DMS153 treated with DMSO at 0.1 percent for 48 hours (cell line): ENCODE results near the gene RBFOX2.

Experiments used
- DNase-seq: peaks from one replicate; lab custom pipeline; 2025; ENCODE audit not compliant: unreplicated experiment; lab: John Stamatoyannopoulos, UW

Gene RBFOX2

DNA sequence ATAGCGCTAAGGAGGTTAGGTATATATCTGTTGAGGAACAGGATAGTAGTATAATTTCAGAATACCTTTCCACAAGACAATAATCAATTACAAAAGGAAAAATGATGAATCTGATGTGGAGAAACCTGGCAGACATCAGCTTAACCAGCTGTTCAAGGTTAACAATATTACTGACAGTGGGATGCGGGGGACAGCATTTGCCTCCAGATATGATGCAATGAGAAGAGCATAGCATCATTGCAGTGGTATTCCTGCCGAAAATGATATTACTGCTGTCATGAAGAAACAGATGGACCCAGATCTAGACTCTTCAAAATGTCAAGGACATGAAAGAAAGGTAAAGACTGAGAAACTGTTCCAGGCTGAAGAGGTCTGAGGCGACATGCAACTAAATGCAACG is 49.7 kb downstream of the RBFOX2 start:
- no peak for DNase-seq

DNA sequence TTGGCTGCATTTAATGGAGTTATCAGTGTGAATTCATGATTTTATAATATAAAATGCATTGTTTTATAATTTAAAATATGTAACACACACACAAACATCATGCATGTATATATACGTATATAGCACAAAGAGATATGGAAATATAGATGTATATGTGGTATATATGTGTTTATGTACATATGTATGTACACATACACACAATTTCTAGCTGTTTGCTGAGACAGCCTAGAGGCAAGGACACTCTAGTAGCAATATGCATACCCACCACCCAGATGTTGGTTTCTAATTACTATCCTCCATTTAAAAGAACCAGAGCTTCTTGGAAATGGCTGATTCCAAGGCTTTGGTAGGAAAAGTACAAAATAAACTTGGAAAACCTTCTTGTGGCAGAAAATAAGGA is 50.4 kb downstream of the RBFOX2 start:
- DNase-seq = no peak

DNA sequence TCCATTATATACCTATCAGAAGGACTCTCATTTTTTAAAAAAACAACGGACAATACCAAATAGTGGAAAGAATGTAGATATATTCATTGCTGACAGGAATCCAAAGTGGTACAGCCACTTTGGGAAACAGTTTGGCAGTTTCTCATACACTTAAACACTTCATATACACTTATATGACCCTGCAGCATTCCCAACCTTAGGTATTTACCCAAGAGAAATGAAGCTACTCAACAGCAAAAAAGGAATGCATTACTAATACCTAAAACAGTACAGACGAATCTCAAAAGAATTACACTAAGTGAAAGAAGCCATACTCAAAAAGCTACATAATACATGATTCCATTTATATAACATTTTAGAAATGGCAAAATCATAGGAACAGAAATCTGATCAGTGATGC is 51.5 kb downstream of the RBFOX2 start:
- no peak for DNase-seq

DNA sequence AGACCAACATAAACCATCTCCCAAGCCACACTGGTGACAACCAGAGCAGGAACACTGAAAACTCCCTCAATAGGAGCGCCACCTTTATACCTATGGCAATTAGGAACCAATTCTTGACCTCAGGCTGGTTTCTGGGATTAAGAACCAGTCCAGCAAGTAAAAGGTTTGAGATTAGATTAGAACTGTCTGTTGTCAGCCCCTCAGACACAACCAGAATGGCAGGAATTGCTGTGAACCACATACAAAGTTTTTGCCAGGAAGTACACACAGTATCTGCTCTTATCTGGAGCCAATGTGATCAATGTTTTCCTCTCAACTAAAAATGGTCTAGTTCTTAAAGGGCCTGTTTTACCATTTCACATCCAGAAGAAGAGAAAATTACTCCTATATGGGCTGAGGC is 55.2 kb downstream of the RBFOX2 start:
- DNase-seq = no peak

DNA sequence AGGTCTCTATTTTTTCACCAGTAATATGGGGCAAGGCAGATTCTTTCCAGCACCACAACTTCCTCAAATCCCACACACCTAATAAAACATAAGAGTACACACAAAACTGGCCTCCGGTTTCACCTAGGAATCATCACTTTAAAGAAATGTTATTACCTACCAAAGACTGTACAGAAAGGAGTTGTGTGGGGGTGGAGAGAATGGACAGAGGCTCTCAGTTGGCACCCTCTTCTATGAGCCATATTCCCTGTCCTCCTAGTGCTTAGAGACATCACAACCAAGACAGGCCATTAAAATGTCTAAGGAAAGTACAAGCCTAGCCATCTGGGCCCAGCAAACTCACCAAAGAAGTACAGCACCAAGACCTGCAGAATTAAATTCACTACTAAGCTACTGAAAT is 56.1 kb downstream of the RBFOX2 start:
- no peak for DNase-seq

DNA sequence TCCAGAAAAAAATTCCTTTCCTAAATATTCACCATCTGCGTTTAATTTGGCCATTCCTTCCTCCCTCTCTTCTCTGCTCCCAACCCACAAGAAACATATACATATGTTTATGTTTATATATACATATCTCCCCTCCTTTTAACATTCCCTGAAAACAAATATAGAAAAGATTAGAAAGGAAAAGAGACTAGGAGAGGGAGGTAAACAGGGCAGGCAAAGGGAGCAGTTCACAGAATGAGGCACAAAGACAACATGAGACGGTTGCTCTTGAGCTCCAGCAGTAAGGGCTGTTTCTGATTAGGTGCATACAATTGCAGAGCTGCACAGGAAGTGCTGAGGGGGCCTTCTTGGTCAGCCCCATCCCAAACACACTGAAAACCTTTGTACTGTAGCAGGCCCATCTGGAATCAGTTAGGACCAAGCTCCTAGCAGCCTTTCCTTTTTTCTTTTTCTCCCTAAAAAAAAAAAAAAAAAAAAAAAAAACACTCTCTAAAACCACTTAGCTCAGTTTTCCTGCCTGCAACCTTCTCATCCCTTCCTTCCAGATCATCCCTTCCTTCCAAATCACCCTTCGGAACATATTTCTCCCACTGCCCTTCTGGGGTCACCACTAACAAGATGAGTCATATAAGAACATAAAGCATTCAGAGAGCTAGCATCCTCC is 57.0 kb downstream of the RBFOX2 start:
- DNase-seq = peak; percentile 72

DNA sequence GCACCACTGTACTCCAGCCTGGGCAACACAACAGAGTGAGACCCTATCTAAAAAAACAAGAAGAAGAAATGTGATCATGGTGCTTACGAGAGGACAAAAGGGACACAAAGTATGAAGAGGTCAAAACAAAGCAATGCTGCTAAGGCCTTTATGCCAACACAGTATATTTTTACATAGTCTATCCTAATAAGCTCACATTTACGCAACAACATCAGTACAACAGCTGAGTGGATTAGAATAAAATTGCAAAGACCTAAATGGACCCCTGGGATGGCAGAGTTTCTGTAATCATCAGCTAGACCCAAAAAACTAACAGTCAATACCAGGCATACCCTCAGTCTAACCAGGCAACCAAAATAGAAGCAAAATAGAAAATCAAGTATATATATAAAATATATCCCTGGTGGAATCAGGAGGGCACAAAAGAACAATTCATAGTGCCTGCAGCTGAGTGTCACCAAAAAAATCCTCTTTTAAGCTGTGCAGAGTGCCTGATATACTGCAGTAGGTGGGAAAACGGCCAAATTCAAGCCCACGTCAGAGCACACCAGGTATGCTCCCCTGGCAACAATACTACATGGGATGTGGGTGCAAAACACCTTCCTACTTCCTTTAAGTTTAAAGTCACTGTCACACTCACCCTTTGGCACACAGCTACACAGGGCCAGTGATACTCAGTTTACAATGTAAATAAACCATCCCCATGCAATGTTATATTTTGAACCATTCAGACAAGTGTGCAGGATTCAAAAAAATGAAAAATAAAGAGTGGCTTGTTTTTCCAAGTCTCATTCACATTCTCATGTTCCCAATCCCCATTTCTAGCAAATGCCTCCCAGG is 57.8 kb downstream of the RBFOX2 start:
- peak; percentile 10 for DNase-seq

DNA sequence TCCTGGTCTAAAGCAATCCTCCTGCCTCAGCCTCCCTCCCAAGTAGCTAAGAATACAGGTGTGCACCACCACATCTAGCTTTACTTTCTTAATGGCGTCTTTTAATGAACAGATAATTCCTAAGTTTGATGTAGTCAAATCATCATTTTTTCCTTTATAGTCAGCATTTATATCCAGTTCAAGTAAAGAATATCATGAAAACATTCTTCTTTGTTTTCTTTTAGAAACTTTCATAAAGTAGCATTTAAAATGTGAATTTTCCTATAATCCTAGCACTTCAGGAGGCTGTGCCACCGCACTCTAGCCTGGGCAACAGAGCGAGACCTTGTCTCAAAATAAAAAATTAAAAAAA is 61.6 kb downstream of the RBFOX2 start:
- no peak for DNase-seq

DNA sequence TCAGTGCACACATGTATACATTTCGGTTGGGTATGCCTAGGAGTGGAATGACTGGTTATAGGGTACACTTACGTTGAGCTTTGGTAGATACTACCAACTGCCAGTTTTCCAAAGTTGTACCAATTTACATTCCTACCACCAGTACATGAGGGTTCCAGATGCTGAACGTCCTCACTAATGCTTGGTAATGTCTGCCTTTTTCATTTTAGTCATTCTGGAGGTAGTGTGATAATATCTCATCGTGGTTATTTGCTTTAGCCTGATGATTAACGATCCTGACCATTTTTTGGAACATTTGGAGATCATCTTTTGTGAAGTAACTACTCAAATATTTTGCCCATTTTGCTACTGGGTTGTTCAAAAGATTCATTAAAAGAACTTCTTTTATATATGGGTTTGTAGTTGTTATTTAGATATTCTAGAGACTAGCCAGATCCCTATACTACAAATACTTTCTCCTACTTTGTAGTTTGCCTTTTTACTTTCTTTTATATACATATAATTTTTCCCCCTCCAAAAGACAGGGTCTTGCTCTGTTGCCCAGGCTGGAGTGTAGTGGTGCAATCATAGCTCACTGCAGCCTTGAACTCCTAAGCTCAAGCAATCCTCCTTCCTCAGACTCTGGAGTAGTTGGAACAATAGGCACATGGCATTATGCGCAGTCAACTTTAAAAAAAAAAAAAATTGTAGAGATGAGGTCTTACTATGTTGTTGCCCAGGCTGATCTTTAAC is 62.1 kb downstream of the RBFOX2 start:
- DNase-seq = no peak

DNA sequence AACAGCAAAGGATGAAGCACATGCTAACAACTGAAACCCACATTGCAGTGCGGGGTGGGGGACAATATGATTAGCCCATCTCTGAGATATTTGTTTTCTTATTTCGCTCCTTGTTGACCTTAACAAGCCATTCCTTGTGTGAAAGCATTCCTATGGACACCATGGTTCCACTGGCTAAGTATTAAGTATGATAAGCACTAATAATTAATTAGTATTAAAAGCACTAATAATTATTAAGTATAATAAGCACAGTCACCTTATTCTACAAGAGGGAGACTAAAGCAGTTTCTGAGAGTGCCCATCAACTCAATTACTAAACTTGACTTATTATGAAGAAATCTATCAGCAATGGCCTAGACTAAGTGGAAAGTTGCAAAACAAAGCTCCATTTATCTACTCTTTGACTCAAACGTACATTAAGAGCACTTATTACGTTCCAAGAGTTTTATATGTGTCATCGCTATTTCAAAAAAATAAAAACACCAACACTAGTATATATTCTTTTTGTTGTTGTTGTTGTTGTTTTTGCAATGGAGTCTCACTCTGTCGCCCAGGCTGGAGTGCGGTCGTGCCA is 65.3 kb downstream of the RBFOX2 start:
- no peak for DNase-seq

DNA sequence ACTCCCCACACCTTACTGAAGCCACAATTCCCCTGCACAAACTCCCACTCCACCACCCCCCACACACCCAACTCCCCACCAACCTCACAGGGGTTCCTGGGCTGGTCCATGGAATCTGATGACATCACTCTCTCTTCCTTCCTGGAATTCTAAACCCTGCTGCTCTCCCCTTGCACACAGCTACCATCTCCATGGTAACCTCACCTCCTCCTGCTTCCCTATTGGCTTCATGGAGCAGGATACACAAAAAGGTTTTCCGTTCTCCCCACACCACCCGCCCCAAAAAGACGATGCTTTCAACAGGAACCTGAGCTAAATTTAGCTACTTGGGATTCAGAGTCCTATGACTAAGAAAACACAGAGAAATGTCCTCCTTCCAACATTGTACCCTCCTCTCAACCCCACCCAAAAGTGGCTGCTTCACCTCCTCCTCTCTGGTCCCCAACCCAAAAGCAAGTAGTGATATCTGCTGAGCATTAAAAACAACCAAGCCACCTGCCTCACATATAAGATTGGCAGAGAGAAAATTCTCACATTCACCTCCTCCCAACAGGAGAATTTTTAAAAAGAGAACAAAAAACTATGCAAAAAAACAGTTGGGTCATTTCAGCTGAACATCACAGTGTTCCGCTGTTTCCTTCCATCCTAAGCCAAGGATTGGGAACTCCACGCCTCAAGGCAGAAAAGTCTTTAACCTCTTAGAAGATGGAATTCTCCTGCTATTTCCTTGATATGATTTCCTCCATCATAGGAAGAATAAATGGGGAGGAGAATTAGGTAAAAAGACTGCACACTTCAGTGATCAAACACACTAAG is 66.9 kb downstream of the RBFOX2 start:
- peak; percentile 49 for DNase-seq

DNA sequence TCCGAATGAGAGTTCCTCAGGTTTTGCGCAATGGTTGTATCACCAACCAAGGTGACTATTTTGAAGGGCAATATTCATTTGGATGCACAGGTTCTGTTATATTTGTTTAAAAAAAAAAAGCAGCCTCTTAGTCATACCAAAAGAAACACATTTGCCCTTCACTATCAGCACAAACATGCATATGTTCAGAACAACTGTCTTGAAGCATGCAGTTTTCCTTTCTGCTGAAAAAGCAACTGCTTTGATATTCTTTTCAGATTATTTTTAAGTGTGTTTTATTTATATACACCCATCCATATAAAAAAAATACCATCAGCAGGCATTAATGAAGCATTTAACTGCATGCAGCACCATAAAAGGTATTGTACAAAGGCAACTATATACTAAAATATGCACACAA is 67.8 kb downstream of the RBFOX2 start:
- DNase-seq = no peak

DNA sequence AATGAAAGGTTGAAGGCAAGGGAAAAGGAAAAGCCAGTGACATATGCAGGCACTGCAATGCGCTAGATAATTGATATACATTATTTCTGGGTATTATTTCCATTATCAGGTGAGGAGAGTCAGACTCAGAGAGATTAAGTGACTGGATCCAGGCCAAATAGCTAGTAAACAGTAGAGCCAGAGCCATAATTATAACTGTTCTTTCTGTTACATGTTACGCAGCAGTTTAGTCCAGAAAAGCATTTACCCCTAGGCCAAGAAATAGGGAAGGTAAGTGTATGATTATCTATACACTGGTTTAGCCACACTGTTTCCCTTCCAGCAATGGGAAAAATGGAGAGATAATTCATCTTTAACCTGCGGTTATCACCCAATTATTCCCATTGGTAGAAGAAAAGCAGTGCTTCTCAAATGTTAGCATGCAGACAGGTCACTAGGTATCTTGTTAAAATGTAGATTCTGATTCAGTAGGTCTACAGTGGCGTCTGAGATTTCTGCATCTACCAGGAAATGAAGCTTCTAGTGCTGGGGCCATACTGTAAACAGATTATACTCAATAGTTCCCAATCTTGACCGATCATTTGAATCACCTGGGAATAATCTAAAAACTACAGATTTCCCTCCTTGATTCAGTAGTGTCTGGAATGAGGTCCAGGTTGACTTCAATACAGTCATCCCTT is 69.4 kb downstream of the RBFOX2 start:
- DNase-seq = peak; percentile 5

DNA sequence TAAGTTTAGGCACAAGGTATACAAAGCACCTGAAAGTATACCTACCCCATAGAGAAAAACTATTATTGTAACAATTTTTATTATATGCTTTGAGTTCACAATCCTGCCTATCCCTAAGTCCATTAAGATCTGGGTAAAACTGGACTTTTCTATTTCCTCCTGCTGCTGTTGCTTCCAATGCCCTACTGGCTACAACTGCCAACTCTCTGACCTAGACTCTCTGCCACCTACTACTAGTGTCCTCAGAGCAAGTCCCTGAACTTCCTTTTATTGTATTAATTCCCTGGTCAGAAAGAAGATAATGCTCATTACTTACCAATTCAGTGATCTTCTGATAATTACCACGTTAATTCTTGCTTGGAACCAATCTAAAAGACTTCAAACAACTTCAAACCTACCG is 70.3 kb downstream of the RBFOX2 start:
- no peak for DNase-seq

DNA sequence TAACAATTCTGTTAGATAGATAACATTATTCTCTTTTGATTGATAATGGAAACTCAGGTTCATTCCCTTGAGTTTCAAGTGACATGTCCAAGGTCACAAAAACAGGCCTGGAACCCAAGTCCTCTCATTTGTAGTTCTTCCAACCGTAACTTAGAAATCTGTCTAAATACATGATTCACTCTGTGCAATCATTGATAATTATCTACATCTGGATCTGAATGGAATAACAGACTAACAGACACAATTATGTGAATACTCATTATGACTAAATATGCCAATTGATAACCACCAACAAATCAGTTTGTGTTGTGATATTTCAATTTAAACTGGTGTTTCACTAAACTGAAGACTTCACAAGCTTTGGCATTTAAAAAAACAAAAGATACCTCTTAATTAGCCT is 71.0 kb downstream of the RBFOX2 start:
- no peak for DNase-seq

DNA sequence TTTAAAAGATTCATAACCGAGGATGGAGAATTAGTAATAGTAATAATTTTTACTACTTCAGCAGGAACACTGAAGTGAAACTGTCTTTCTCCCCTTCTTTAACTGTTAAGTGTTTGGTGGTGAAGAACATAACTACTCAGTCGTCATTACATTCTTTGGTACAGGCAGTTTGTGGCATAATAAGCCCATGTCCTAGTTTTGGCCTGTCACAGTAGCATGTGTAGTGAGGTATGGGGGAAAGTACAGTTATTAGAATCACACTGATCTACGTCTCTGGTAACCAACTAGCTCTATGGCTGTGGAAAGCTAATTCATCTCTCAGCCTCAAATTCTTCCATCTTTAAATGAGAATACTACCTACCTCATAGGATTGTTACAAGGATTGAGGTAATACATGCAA is 71.8 kb downstream of the RBFOX2 start:
- no peak for DNase-seq

DNA sequence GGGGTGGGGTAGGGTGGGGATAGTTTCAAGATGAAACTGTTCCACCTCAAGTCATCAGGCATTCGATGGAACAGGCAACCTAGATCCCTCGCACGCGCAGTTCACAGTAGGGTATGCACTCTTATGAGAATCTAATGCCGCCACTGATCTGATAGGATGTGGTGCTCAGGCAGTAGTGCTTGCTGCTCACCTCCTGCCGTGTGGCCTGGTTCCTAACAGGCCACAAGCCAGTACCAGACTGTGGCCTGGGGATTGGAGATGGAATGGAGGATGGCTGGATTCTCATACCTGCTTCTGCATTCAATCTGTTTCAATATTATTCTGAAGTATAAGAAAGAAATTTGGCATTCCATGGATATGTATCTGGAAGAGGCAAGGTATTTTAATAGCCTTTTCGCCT is 73.1 kb downstream of the RBFOX2 start:
- DNase-seq = no peak

DNA sequence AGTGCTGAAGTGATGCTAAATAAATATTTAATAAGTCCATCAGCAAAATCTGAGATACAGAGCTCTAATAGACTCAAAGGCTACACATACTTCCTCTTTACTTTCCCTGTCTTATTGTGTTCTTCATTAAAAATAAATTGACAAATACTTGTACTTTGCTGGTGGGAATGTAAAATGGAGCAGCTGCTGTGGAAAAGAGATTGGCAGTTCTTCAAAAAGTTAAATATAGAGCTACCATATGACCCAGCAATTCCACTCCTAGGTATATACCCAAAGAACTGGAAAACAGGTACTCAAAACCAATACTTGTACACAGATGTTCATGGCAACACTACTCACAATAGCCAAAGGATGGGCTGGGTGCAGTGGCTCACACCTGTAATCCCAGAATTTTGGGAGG is 76.0 kb downstream of the RBFOX2 start:
- no peak for DNase-seq

DNA sequence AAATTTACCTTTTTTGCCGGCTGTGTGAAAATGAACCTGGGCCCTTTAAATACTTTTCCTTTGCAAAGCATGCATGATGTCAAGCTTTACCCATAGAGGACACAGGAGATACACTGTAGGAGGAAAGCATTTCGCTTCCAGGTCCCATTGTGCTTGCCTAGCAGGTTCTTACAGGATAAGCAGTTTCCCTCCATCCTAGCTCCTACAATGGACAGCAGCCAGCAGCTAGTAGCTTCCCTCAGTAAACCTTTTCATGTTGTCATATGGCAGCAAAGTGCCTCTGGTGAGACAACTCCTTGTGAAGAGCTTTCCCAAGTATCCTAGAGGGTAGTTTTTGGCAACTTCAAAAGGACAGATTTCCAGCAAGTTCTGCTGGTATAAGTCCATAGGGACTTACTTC is 78.4 kb downstream of the RBFOX2 start:
- DNase-seq = peak; percentile 13

DNA sequence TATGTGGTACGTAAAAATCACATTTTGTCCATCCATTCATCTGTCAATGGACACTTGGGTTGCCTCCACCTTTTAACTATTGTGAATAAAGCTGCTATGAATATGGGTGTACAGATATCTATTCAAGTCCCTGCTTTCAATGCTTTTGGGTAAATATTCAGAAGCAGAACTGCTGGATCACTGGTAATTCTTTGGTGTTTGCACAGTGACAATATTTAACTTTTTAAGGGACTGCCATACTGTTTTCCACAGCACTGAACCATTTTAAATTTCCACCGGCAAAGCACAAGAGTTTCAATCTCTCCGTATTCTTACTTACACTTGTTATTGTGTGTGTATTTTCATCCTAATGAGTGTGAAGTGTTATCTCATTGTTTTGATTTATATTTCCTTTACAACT is 79.4 kb downstream of the RBFOX2 start:
- no peak for DNase-seq
